K562 (cell line): ENCODE data around the gene MRRF. TPM values are rescaled to one million over a fixed set of nuclear protein-coding genes. Genes with fewer than 3 reads are reported as not detected.

Source experiments
- ATAC-seq: fragments of 200-7000 bp; cut with Tn5 transposase; 3 replicates; pipeline ENCODE4 v1.9.1; 2020; ENCODE audit warnings: moderate library complexity
- BruUV-seq: library from RNA; stranded (reverse); fragments of 400-500 nt; replicated peaks from 2 replicates; lab custom pipeline; 2021; lab: Mats Ljungman, UMichigan
- CTCF ChIA-PET: fragments of 300-600 bp; formaldehyde crosslinking; extraction: SDS; loops from one replicate; lab custom pipeline; 2021; ENCODE audit warnings: low intra/inter-chr PET ratio; lab: Yijun Ruan, JAX
- POLR2A ChIA-PET: fragments of 300-600, 350-650 bp; sonication (Branson Sonifier 250); formaldehyde crosslinking; extraction: SDS; loops from one replicate; lab custom pipeline; 2021; ENCODE audit warnings: antibody characterized with exemption, inconsistent platforms; lab: Yijun Ruan, JAX
- DNase-seq, 4 experiments: peaks; one replicate each; pipeline versions ENCODE4 v3.0.0 to v3.0.0-alpha.2; 2011 to 2018; ENCODE audit warnings: low spot score in 3 of 4, mixed read lengths in 3 of 4; ENCODE audit errors: extremely low read depth in 1 of 4
- FAIRE-seq: peaks from 2 replicates; lab custom pipeline; 2011; peaks lifted over from hg19 to GRCh38; lab: Jason Lieb, UNC
- H2AFZ ChIP-seq: 2 replicates; pipeline ENCODE4 v1.6.0; 2011; ENCODE audit warnings: low read depth, low read length, control low read depth, inconsistent platforms
- H3K27ac ChIP-seq: fragments of 200-600 bp; 3 replicates; pipeline ENCODE4 v1.8.0; 2011; ENCODE audit warnings: low read depth, mild to moderate bottlenecking, control low read depth, inconsistent platforms, low read length, moderate library complexity, mixed read lengths; ENCODE audit errors: extremely low read depth
- H3K27me3 ChIP-seq, 2 experiments: fragments of 300-600 bp in 1 of 2; 2 replicates in 1 of 2; 3 replicates in 1 of 2; pipeline versions ENCODE4 v1.6.0 to v1.8.0; 2011; ENCODE audit warnings: inconsistent platforms in 2 of 2, low read length in 2 of 2, mild to moderate bottlenecking in 1 of 2, mixed read lengths in 1 of 2, moderate library complexity in 1 of 2; ENCODE audit not compliant: control insufficient read depth in 2 of 2, insufficient read depth in 2 of 2
- H3K36me3 ChIP-seq: fragments of 300-600 bp; 3 replicates; pipeline ENCODE4 v1.8.0; 2011; ENCODE audit warnings: mild to moderate bottlenecking, low read length, inconsistent platforms; ENCODE audit not compliant: control insufficient read depth, insufficient read depth
- H3K4me1 ChIP-seq, 2 experiments: fragments of 200-600 bp in 1 of 2; replicated peaks in 1 of 2; 2 replicates in 1 of 2; 3 replicates in 1 of 2; pipeline versions ENCODE4 v1.5.1 to v1.8.0; 2011; ENCODE audit warnings: inconsistent platforms in 2 of 2, low read length in 2 of 2, mild to moderate bottlenecking in 1 of 2, mixed read lengths in 1 of 2, moderate library complexity in 1 of 2; ENCODE audit not compliant: control insufficient read depth in 2 of 2, insufficient read depth in 2 of 2
- H3K4me2 ChIP-seq: 2 replicates; pipeline ENCODE4 v1.6.1; 2011; ENCODE audit warnings: low read length, control low read depth, inconsistent platforms, mixed read lengths; ENCODE audit not compliant: insufficient read depth
- H3K4me3 ChIP-seq: fragments of 200-600 bp; sonication (generic), shearing (Covaris generic); 2 replicates; pipeline ENCODE4 v1.5.1; 2016; ENCODE audit warnings: control low read depth, inconsistent platforms
- H3K79me2 ChIP-seq: fragments of 200-600 bp; 3 replicates; pipeline ENCODE4 v1.8.0; 2011; ENCODE audit warnings: low read length, inconsistent platforms; ENCODE audit not compliant: control insufficient read depth, insufficient read depth
- H3K9ac ChIP-seq, 2 experiments: 2 replicates each; pipeline versions ENCODE4 v1.6.0 to v1.6.1; 2011; ENCODE audit warnings: low read depth in 2 of 2, low read length in 2 of 2, control low read depth in 1 of 2, inconsistent platforms in 1 of 2, mild to moderate bottlenecking in 1 of 2, mixed read lengths in 1 of 2; ENCODE audit not compliant: insufficient read depth in 1 of 2
- H3K9me1 ChIP-seq: one replicate; pipeline ENCODE4 v1.6.0; 2011; ENCODE audit warnings: inconsistent platforms, mild to moderate bottlenecking, low read length, moderate library complexity; ENCODE audit not compliant: control insufficient read depth, insufficient read depth
- H3K9me3 ChIP-seq: replicated peaks from 2 replicates; pipeline ENCODE4 v1.5.1; 2011; ENCODE audit warnings: low read depth, low read length, inconsistent platforms; ENCODE audit not compliant: control insufficient read depth, insufficient read depth
- H4K20me1 ChIP-seq: replicated peaks from 2 replicates; pipeline ENCODE4 v1.6.1; 2011; ENCODE audit warnings: low read length, inconsistent platforms, mixed read lengths; ENCODE audit not compliant: control insufficient read depth, insufficient read depth
- CHCHD3 ChIP-seq: fragments of 250-450 bp; sonication (Bioruptor Pico); IDR thresholded peaks from 2 replicates; pipeline ENCODE4 v2.1.2; 2022; ENCODE audit warnings: mild to moderate bottlenecking
- HNRNPLL ChIP-seq: fragments of 200-400 bp; formaldehyde crosslinking; IDR thresholded peaks from 2 replicates; pipeline ENCODE4 v1.6.1; 2017; ENCODE audit warnings: low read length, low read depth, mild to moderate bottlenecking; ENCODE audit not compliant: poor library complexity, severe bottlenecking
- NFIC ChIP-seq: fragments of 450-650 bp; IDR thresholded peaks from 2 replicates; pipeline ENCODE4 v1.6.1; 2017; ENCODE audit warnings: mild to moderate bottlenecking, inconsistent platforms
- PTTG1 ChIP-seq: fragments of 450-650 bp; IDR thresholded peaks from 2 replicates; pipeline ENCODE4 v1.6.1; 2016; ENCODE audit warnings: low read depth, mild to moderate bottlenecking, missing genetic modification characterization, missing compliant biosample characterization
- ZFPM2 ChIP-seq: fragments of 250-450 bp; sonication (Bioruptor Pico); IDR thresholded peaks from 2 replicates; pipeline ENCODE4 v1.5.1; 2022; ENCODE audit warnings: mild to moderate bottlenecking
- ZNF57 ChIP-seq: fragments of 450-650 bp; formaldehyde crosslinking; IDR thresholded peaks from 2 replicates; pipeline ENCODE4 v1.4.0; 2020; ENCODE audit warnings: mild to moderate bottlenecking, moderate library complexity
- WGBS: fragments of 100-300 bp; shearing (Covaris generic); methylation state at CpG from one replicate; pipeline ENCODE4 v1.1.6; 2016; ENCODE audit warnings: low coverage, mixed read lengths; ENCODE audit not compliant: insufficient coverage; ENCODE audit errors: missing lambda C conversion rate; 5-methylcytosine and 5-hydroxymethylcytosine counted together
- in situ Hi-C: fragments of 300-500 bp; cut with MboI; formaldehyde crosslinking; loops from 4 replicates; pipeline ENCODE4 v1.15.0; 2018; ENCODE audit warnings: inconsistent platforms, mixed read lengths
- intact Hi-C: fragments of 100-400 bp; cut with micrococcal nuclease; formaldehyde crosslinking; loops from 2 replicates; pipeline ENCODE4 v1.14.2; 2022
- polyA plus RNA-seq, 8 experiments: library from polyadenylated mRNA; depleted of rRNA in 4 of 8; stranded (reverse) in 5 of 8; unstranded in 3 of 8; fragments of >200 nt; fragmentation: Nextera tagmentation in 2 of 8; fragmentation: Illumina TruSeq in 1 of 8; extraction: Ambion mirVana in 2 of 8; extraction: Trizol in 1 of 8; gene quantifications; 2 replicates each; pipeline versions ENCODE4 v1.2.1 to v1.2.3, GENCODE V29; 2011 to 2014; ENCODE audit warnings: inconsistent platforms in 1 of 8, missing spikeins in 1 of 8
- total RNA-seq, 7 experiments: library from RNA; depleted of rRNA in 6 of 7; stranded (reverse); fragments of >200 nt in 6 of 7; fragmentation: Illumina TruSeq in 2 of 7; extraction: Trizol in 2 of 7; gene quantifications; 2 replicates each; pipeline versions ENCODE4 v1.2.1 to v1.2.3, GENCODE V29; 2011 to 2021; ENCODE audit warnings: low replicate concordance in 1 of 7
- TF ChIP-seq, protein P1 (sequence below): sonication (generic); formaldehyde crosslinking; IDR thresholded peaks from 2 replicates; pipeline ENCODE4 v1.8.0; 2022; ENCODE audit warnings: mild to moderate bottlenecking, missing genetic modification reagents
- TF ChIP-seq, protein P2 (sequence below): sonication (generic); formaldehyde crosslinking; IDR thresholded peaks from 2 replicates; pipeline ENCODE4 v1.8.0; 2023; ENCODE audit warnings: mild to moderate bottlenecking, missing genetic modification reagents

The MRRF gene
- total and polyA plus RNA-seq, 9 of the 15 experiments (the other 6 are each of a cell fraction or from before 2014, with no cell fraction given): 55.0 to 105 (median 81.2) TPM

DNA sequence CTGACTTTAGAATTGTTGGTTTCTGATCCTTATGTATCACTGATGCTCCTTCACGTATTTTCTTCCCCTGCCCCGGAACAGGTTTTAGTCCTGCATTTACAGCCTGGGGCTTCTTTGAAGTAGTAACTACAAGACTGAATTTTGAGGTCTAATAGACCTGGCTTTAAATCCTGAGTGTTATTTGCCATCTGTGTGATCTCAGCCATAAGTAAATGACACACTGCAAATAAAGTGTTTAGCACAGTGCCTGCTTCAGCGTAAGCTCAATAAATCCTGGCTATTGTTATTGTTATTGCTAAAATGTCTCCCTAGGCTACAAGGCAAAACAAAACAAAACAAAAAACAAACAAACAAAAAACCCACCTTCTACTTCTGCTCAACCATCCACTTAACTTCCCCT lies 20.3 kb upstream of the MRRF start (continued):
- TF ChIP-seq, protein P1, sequence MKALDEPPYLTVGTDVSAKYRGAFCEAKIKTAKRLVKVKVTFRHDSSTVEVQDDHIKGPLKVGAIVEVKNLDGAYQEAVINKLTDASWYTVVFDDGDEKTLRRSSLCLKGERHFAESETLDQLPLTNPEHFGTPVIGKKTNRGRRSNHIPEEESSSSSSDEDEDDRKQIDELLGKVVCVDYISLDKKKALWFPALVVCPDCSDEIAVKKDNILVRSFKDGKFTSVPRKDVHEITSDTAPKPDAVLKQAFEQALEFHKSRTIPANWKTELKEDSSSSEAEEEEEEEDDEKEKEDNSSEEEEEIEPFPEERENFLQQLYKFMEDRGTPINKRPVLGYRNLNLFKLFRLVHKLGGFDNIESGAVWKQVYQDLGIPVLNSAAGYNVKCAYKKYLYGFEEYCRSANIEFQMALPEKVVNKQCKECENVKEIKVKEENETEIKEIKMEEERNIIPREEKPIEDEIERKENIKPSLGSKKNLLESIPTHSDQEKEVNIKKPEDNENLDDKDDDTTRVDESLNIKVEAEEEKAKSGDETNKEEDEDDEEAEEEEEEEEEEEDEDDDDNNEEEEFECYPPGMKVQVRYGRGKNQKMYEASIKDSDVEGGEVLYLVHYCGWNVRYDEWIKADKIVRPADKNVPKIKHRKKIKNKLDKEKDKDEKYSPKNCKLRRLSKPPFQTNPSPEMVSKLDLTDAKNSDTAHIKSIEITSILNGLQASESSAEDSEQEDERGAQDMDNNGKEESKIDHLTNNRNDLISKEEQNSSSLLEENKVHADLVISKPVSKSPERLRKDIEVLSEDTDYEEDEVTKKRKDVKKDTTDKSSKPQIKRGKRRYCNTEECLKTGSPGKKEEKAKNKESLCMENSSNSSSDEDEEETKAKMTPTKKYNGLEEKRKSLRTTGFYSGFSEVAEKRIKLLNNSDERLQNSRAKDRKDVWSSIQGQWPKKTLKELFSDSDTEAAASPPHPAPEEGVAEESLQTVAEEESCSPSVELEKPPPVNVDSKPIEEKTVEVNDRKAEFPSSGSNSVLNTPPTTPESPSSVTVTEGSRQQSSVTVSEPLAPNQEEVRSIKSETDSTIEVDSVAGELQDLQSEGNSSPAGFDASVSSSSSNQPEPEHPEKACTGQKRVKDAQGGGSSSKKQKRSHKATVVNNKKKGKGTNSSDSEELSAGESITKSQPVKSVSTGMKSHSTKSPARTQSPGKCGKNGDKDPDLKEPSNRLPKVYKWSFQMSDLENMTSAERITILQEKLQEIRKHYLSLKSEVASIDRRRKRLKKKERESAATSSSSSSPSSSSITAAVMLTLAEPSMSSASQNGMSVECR (CRISPR knock-in tag): no peak
- TF ChIP-seq PTTG1 (tag): no peak
- TF ChIP-seq HNRNPLL: no peak
- TF ChIP-seq NFIC: no peak
- no peak for TF ChIP-seq ZNF57 (CRISPR knock-in tag)

DNA sequence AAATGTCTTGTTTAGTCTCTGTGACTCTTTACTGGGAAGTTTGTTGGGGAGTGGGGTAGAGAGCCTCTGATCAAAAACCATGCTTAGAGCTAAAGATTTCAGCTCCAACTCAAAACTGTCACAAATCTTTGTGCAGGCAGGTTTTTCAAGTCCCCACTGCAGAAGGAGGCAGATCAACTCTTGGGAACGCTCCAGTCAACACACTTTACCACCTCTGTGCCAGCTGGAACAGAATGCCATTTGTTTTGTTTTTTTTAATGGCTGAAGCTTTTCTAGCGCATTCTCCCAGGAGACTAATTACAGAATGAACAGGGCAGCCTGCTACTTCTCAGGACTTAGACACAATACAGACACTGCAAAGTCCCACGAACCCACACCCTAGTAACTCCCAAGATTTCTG lies 18.0 kb upstream of the MRRF start:
- 94% methylated on average over 3 of the region's 3 CpGs for WGBS
- POLR2A ChIA-PET: interaction anchor here (0.5 to 2.4 kb wide), 4 partner anchors 10 to 635 kb away, joined by 3 to 5 read pairs (median 4); partner anchors contain the start of genes MRRF and RBM18
- in situ Hi-C loops (no loop called here), intact Hi-C loops (no loop called here)
- ATAC-seq: no peak
- H4K20me1 ChIP-seq: no peaks in the 10 kb centered on the region
- DNase-seq: no peak
- TF ChIP-seq CHCHD3 (no peak), ZFPM2 (CRISPR knock-in tag) (no peak)
- TF ChIP-seq, protein P2, sequence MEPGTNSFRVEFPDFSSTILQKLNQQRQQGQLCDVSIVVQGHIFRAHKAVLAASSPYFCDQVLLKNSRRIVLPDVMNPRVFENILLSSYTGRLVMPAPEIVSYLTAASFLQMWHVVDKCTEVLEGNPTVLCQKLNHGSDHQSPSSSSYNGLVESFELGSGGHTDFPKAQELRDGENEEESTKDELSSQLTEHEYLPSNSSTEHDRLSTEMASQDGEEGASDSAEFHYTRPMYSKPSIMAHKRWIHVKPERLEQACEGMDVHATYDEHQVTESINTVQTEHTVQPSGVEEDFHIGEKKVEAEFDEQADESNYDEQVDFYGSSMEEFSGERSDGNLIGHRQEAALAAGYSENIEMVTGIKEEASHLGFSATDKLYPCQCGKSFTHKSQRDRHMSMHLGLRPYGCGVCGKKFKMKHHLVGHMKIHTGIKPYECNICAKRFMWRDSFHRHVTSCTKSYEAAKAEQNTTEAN (CRISPR knock-in tag): no peak
- H3K4me1 ChIP-seq: no peaks in the 10 kb centered on the region; a peak in 1 of 5 replicates
- no peak for FAIRE-seq
- H3K79me2 ChIP-seq: peaks cover 2% of the 10 kb centered on the region; the same call in 1 of the 3 replicates
- H2AFZ ChIP-seq: no peak overlapping the region
- peaks cover 93% of the 10 kb centered on the region for H3K36me3 ChIP-seq
- no peaks in the 10 kb centered on the region for H3K9me3 ChIP-seq
- CTCF ChIA-PET: no interaction called here
- H3K4me3 ChIP-seq: no peak overlapping the region
- no peak overlapping the region for H3K4me2 ChIP-seq
- no peak overlapping the region for H3K9ac ChIP-seq
- no peaks in the 10 kb centered on the region for H3K9me1 ChIP-seq
- BruUV-seq: no TSS peak
- no peaks in the 10 kb centered on the region for H3K27me3 ChIP-seq
- H3K27ac ChIP-seq: no peak overlapping the region
